NCI-H1417 treated with DMSO at 0.1 percent for 48 hours (cell line): ENCODE data around the gene IL18RAP.

Experiments
- DNase-seq: peaks from one replicate; lab custom pipeline; 2025; lab: John Stamatoyannopoulos, UW

Gene IL18RAP

GRCh38 chr2:102460467-102460866, 37.5 kb downstream of the IL18RAP start:
- no peak for DNase-seq

- no peak for DNase-seq
Measured at GRCh38 chr2:102461188-102461587, 38.2 kb downstream of the IL18RAP start.

- no peak for DNase-seq
Measured at GRCh38 chr2:102463160-102463559, 40.2 kb downstream of the IL18RAP start.

GRCh38 chr2:102470168-102470567, 47.2 kb downstream of the IL18RAP start:
- no peak for DNase-seq

GRCh38 chr2:102473020-102473419, 50.1 kb downstream of the IL18RAP start, which contains the start of gene SLC9A4:
TSS of gene SLC9A4 (plus strand) at chr2:102473226. CDS start at chr2:102473760, 534 bp downstream.
- peak; percentile 3 for DNase-seq

GRCh38 chr2:102473631-102474030, 50.7 kb downstream of the IL18RAP start:
- DNase-seq = no peak

- no peak for DNase-seq
Measured at GRCh38 chr2:102474785-102475184, 51.8 kb downstream of the IL18RAP start.

- DNase-seq = no peak
Measured at GRCh38 chr2:102478686-102479470, 55.9 kb downstream of the IL18RAP start.

GRCh38 chr2:102480285-102481195, 57.6 kb downstream of the IL18RAP start:
- DNase-seq = no peak

- DNase-seq = no peak
Measured at GRCh38 chr2:102481931-102482330, 59.0 kb downstream of the IL18RAP start.

GRCh38 chr2:102483086-102483485, 60.1 kb downstream of the IL18RAP start:
- no peak for DNase-seq

GRCh38 chr2:102484310-102485061, 61.5 kb downstream of the IL18RAP start:
- no peak for DNase-seq

GRCh38 chr2:102485147-102485785, 62.3 kb downstream of the IL18RAP start:
- DNase-seq = no peak

- DNase-seq = no peak
Measured at GRCh38 chr2:102486941-102487702, 64.2 kb downstream of the IL18RAP start.

GRCh38 chr2:102487761-102488462, 65.0 kb downstream of the IL18RAP start:
- DNase-seq = no peak

GRCh38 chr2:102489646-102490045, 66.7 kb downstream of the IL18RAP start:
- no peak for DNase-seq

GRCh38 chr2:102492006-102492405, 69.0 kb downstream of the IL18RAP start:
- DNase-seq = no peak

- no peak for DNase-seq
Measured at GRCh38 chr2:102494570-102494969, 71.6 kb downstream of the IL18RAP start.

GRCh38 chr2:102498414-102498813, 75.5 kb downstream of the IL18RAP start:
- no peak for DNase-seq

GRCh38 chr2:102499558-102499957, 76.6 kb downstream of the IL18RAP start:
- no peak for DNase-seq
